Stimulated activated naive CD8-positive, alpha-beta T cell treated with anti-CD3 and anti-CD28 coated beads, Interleukin-15, Interleukin-2, amounts not matched to agents 100 ng/mL and 50 ng/mL, for 24 hours (primary cell): ENCODE data around the gene IRAK1.

ENCODE experiments used
- H3K27ac Mint-ChIP-seq: one replicate; pipeline ENCODE4 v1.8.0; 2021; ENCODE audit warnings: mild to moderate bottlenecking, mixed read lengths
- H3K27me3 Mint-ChIP-seq: one replicate; pipeline ENCODE4 v1.8.0; 2021; ENCODE audit warnings: mixed read lengths
- H3K36me3 Mint-ChIP-seq: one replicate; pipeline ENCODE4 v1.8.0; 2021; ENCODE audit warnings: low read depth, mixed read lengths
- H3K4me1 Mint-ChIP-seq: one replicate; pipeline ENCODE4 v1.8.0; 2021; ENCODE audit warnings: low read depth, mixed read lengths
- H3K4me3 Mint-ChIP-seq: one replicate; pipeline ENCODE4 v1.8.0; 2021; ENCODE audit warnings: mild to moderate bottlenecking, mixed read lengths
- H3K9me3 Mint-ChIP-seq: one replicate; pipeline ENCODE4 v1.8.0; 2021; ENCODE audit warnings: mixed read lengths

The IRAK1 gene

GRCh38 chrX:154048398-154048797, 28.7 kb upstream of the IRAK1 start:
- H3K4me3 Mint-ChIP-seq = no peak overlapping the region
- H3K36me3 Mint-ChIP-seq = peaks cover 42% of the 10 kb centered on the region
- no peak overlapping the region for H3K27ac Mint-ChIP-seq
- H3K27me3 Mint-ChIP-seq = no peaks in the 10 kb centered on the region
- no peaks in the 10 kb centered on the region for H3K9me3 Mint-ChIP-seq
- H3K4me1 Mint-ChIP-seq = peaks cover 22% of the 10 kb centered on the region

- no peak overlapping the region for H3K4me3 Mint-ChIP-seq
- peaks cover 42% of the 10 kb centered on the region for H3K36me3 Mint-ChIP-seq
- peak overlapping the region; percentile 73 for H3K27ac Mint-ChIP-seq
- peaks cover 32% of the 10 kb centered on the region for H3K4me1 Mint-ChIP-seq
- H3K9me3 Mint-ChIP-seq = no peaks in the 10 kb centered on the region
- H3K27me3 Mint-ChIP-seq = no peaks in the 10 kb centered on the region
Observed at GRCh38 chrX:154046940-154047610, 27.4 kb upstream of the IRAK1 start.

- no peaks in the 10 kb centered on the region for H3K27me3 Mint-ChIP-seq
- H3K27ac Mint-ChIP-seq = peak overlapping the region; percentile 36
- H3K4me3 Mint-ChIP-seq = no peak overlapping the region
- H3K9me3 Mint-ChIP-seq = no peaks in the 10 kb centered on the region
- peaks cover 42% of the 10 kb centered on the region for H3K36me3 Mint-ChIP-seq
- peaks cover 38% of the 10 kb centered on the region for H3K4me1 Mint-ChIP-seq
Observed at GRCh38 chrX:154046031-154046781, 26.5 kb upstream of the IRAK1 start.

- Mint-ChIP-seq H3K4me1 (peaks cover 39% of the 10 kb centered on the region), H3K4me3 (no peak overlapping the region), H3K27ac (no peak overlapping the region), H3K36me3 (peaks cover 31% of the 10 kb centered on the region), H3K9me3 (no peaks in the 10 kb centered on the region), H3K27me3 (no peaks in the 10 kb centered on the region)
Observed at GRCh38 chrX:154044091-154044490, 24.4 kb upstream of the IRAK1 start.

- Mint-ChIP-seq H3K36me3 (peaks cover 27% of the 10 kb centered on the region), H3K4me3 (no peak overlapping the region), H3K4me1 (peaks cover 39% of the 10 kb centered on the region), H3K27ac (no peak overlapping the region), H3K9me3 (no peaks in the 10 kb centered on the region), H3K27me3 (no peaks in the 10 kb centered on the region)
Observed at GRCh38 chrX:154043003-154043763, 23.5 kb upstream of the IRAK1 start.

GRCh38 chrX:154040863-154041262, 21.2 kb upstream of the IRAK1 start:
- peaks cover 43% of the 10 kb centered on the region for H3K4me1 Mint-ChIP-seq
- no peaks in the 10 kb centered on the region for H3K27me3 Mint-ChIP-seq
- peak overlapping the region; percentile 68 for H3K27ac Mint-ChIP-seq
- no peak overlapping the region for H3K4me3 Mint-ChIP-seq
- peaks cover 12% of the 10 kb centered on the region for H3K36me3 Mint-ChIP-seq
- no peaks in the 10 kb centered on the region for H3K9me3 Mint-ChIP-seq

GRCh38 chrX:154040307-154040756, 20.6 kb upstream of the IRAK1 start:
- H3K36me3 Mint-ChIP-seq = peaks cover 12% of the 10 kb centered on the region
- H3K27me3 Mint-ChIP-seq = no peaks in the 10 kb centered on the region
- peak overlapping the region; percentile 68 for H3K27ac Mint-ChIP-seq

GRCh38 chrX:154039577-154039976, 19.9 kb upstream of the IRAK1 start:
- Mint-ChIP-seq H3K4me3 (no peak overlapping the region), H3K36me3 (peaks cover 16% of the 10 kb centered on the region), H3K27ac (peak overlapping the region; percentile 49), H3K9me3 (no peaks in the 10 kb centered on the region), H3K27me3 (no peaks in the 10 kb centered on the region), H3K4me1 (peaks cover 44% of the 10 kb centered on the region)

More at GRCh38 chrX:154040307-154040756, 20.6 kb upstream of the IRAK1 start:
- Mint-ChIP-seq H3K4me1 (peaks cover 44% of the 10 kb centered on the region), H3K4me3 (no peak overlapping the region), H3K9me3 (no peaks in the 10 kb centered on the region)

- Mint-ChIP-seq H3K9me3 (no peaks in the 10 kb centered on the region), H3K4me1 (peaks cover 44% of the 10 kb centered on the region), H3K27me3 (no peaks in the 10 kb centered on the region), H3K36me3 (peaks cover 13% of the 10 kb centered on the region), H3K27ac (no peak overlapping the region), H3K4me3 (no peak overlapping the region)
Observed at GRCh38 chrX:154038656-154039055, 19.0 kb upstream of the IRAK1 start.

- no peaks in the 10 kb centered on the region for H3K27me3 Mint-ChIP-seq
- H3K4me1 Mint-ChIP-seq = peaks cover 40% of the 10 kb centered on the region
- no peak overlapping the region for H3K27ac Mint-ChIP-seq
- no peaks in the 10 kb centered on the region for H3K9me3 Mint-ChIP-seq
- H3K4me3 Mint-ChIP-seq = no peak overlapping the region
- peaks cover 13% of the 10 kb centered on the region for H3K36me3 Mint-ChIP-seq
Observed at GRCh38 chrX:154037754-154038153, 18.1 kb upstream of the IRAK1 start.

- no peaks in the 10 kb centered on the region for H3K27me3 Mint-ChIP-seq
- H3K9me3 Mint-ChIP-seq = no peaks in the 10 kb centered on the region
- H3K4me3 Mint-ChIP-seq = no peak overlapping the region
- peaks cover 19% of the 10 kb centered on the region for H3K36me3 Mint-ChIP-seq
- peaks cover 28% of the 10 kb centered on the region for H3K4me1 Mint-ChIP-seq
- peak overlapping the region; percentile 23 for H3K27ac Mint-ChIP-seq
Observed at GRCh38 chrX:154036513-154036912, 16.8 kb upstream of the IRAK1 start.

- Mint-ChIP-seq H3K27ac (no peak overlapping the region), H3K9me3 (no peaks in the 10 kb centered on the region), H3K27me3 (no peaks in the 10 kb centered on the region), H3K4me3 (no peak overlapping the region), H3K4me1 (peaks cover 9% of the 10 kb centered on the region), H3K36me3 (peaks cover 16% of the 10 kb centered on the region)
Observed at GRCh38 chrX:154033848-154034247, 14.1 kb upstream of the IRAK1 start.

- Mint-ChIP-seq H3K36me3 (peaks cover 24% of the 10 kb centered on the region), H3K4me1 (peaks cover 9% of the 10 kb centered on the region), H3K27me3 (no peaks in the 10 kb centered on the region), H3K27ac (no peak overlapping the region), H3K4me3 (no peak overlapping the region), H3K9me3 (no peaks in the 10 kb centered on the region)
Observed at GRCh38 chrX:154032653-154033052, 13.0 kb upstream of the IRAK1 start.

- Mint-ChIP-seq H3K4me1 (peaks cover 9% of the 10 kb centered on the region), H3K9me3 (no peaks in the 10 kb centered on the region), H3K36me3 (peaks cover 26% of the 10 kb centered on the region), H3K27me3 (no peaks in the 10 kb centered on the region), H3K27ac (peak overlapping the region; percentile 16), H3K4me3 (no peak overlapping the region)
Observed at GRCh38 chrX:154032160-154032559, 12.5 kb upstream of the IRAK1 start.

- Mint-ChIP-seq H3K9me3 (no peaks in the 10 kb centered on the region), H3K36me3 (peaks cover 26% of the 10 kb centered on the region), H3K4me3 (no peak overlapping the region), H3K4me1 (no peaks in the 10 kb centered on the region), H3K27ac (no peak overlapping the region), H3K27me3 (no peaks in the 10 kb centered on the region)
Observed at GRCh38 chrX:154030715-154031305, 11.1 kb upstream of the IRAK1 start.
